Kidney glomerular epithelial cell (primary cell): ENCODE results near the gene PRPSAP2.
"Not testable (repeated sequence)": the region's sequence is repeated elsewhere in the genome, so short reads cannot be mapped to it uniquely, and the experiment has no call there.

Source experiments
- DNase-seq: peaks from one replicate; lab custom pipeline; 2025; lab: John Stamatoyannopoulos, UW

The PRPSAP2 gene, protein sequence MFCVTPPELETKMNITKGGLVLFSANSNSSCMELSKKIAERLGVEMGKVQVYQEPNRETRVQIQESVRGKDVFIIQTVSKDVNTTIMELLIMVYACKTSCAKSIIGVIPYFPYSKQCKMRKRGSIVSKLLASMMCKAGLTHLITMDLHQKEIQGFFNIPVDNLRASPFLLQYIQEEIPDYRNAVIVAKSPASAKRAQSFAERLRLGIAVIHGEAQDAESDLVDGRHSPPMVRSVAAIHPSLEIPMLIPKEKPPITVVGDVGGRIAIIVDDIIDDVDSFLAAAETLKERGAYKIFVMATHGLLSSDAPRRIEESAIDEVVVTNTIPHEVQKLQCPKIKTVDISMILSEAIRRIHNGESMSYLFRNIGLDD

GRCh38 chr17:18857864-18858566 is at the start of gene PRPSAP2:
Gene PRPSAP2, plus strand, starts transcription at chr17:18858131. Its CDS starts 7,703 bp downstream, at chr17:18865834.
- peak; percentile 67 for DNase-seq

GRCh38 chr17:18815924-18816323 is 42.0 kb upstream of the PRPSAP2 start:
- not testable (repeated sequence) for DNase-seq

DNA sequence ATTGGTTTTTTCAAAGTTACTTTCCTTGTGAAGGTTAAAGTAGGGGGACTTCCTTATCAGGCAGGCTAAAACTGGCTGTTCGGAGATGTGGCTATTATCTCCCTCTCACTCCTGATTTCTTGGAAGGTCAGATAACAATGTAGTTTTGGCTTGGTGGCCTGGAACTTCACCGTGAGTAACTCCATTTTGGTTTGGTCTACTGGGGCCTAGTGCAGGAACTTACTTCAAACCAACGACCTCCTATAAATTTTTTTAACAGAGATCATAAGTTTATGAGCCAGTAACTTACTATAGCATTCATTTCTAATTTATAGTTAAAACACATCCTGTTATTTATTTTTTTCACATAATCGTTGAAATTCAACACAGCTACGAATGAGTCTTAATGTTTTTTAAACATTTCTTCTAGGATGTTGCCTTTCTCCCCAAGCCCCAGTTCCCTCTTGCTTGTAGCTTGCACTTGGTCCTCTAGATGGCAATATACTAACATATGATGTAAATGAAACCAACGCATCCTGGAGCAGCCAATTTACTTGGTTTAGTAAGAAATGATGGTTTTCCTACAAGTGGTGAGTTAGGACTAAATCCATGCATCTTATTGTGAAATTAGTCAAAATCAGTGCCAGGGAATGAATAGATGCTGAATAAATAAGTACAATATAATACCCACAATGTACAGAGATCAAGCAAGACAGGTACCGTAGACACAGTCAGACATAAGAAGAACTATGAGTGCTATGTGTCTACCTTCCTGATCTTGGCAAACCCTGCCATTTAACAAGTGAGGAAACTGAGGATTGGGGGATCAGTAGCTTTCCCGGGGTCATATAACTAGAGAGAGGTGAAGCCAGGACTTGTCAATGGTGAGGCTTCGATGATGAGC is 41.2 kb upstream of the PRPSAP2 start:
- peak; percentile 46 for DNase-seq

- DNase-seq: not testable (repeated sequence)
Observed at GRCh38 chr17:18821430-18821829, 36.5 kb upstream of the PRPSAP2 start.

GRCh38 chr17:18827613-18828012 is 30.3 kb upstream of the PRPSAP2 start:
- DNase-seq: not testable (repeated sequence)

DNA sequence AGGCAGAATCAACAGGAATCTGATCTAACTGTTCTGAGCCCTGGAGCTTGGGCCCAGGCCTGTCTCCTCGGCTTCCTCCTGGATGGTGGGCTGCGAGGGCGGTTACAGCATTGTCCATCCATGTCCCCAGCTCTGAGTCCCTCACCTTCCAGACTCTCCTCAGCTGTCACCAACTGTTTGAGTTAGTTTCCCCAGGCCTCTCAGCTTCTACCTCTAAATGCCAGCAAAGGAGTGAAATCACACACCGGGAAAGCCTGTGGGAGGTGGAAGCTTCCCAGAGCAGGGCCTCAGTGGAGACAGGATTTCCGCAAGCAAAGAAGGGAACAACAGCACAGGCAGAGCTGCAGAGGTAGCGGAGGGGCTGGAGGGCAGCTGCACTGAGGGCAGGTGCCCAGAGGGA is 9.4 kb upstream of the PRPSAP2 start:
- DNase-seq: no peak

DNA sequence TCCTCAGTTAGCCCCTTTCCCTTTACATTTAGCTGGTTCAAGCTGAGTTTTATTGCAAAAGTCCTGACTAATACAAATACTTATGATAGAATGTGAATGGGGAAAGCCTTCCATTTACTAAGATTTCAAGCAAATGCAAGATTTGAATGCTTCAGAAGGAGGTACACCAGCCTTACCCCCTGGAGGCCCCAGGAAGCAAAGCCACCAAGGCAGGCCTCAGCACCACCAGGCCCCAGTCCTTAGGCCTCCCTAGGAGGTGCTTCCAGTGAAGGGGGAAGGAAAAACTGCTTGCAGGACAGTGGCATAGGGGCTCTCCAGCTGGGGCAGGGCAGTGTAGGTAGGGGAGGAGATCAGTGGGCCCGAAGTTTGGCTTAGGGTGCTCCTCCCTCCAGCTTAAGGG is 7.3 kb upstream of the PRPSAP2 start:
- no peak for DNase-seq

- DNase-seq: no peak
Observed at GRCh38 chr17:18851201-18851600, 6.7 kb upstream of the PRPSAP2 start.

DNA sequence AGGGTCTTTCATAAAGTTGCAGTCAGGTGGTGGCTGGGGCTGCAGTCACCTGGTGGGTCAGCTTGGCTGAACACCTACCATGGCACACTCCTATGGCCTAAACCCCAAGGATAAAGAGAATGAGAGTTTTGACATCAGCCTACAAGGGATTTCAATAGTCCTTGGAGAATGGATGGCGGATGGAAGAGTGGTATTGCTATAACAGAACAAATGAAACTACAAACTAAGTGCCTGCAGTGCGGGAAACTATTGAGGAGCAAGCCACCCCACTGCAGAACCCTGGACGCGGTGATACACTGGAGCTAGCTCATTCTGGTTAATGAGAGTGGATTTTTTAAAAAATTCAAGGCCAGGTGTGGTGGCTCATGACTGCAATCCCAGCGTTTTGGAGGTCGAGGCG is 3.0 kb upstream of the PRPSAP2 start:
- DNase-seq: no peak

DNA sequence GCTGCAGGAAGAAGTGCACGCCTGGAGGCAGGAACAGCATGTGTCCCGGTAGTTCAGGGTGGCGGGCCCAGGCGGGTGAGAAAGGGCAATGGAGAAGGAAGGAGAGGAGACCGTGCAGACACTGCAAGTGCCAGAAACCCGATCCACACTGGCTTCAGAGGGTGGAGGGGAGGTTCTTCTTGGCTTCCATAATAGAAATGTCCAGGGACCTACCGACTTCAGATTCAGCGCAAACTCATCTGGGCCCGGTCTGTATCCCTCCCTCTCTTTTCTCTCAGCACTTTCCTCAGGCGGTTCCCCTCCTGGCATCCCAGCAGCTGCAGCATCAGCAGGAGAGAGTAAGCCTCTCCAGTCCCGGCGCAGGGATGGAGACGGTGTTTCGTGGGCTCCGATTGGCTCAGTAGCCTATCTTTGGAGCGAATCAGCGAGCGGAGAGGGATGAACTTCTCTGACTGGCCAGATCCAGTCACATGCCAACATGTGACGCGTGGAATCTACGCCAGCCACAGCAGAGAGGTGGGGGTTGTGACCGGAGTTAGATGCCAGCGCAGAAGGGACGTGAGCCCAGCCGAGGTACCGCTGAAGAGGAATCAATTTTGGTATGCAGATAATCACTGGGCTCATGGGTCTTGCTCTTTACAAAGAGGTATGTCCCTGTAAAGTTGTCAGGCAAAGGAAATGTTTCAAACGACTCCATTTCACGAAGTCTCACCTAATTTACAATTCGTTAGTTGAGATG is 1.9 kb upstream of the PRPSAP2 start:
- DNase-seq: peak; percentile 90

GRCh38 chr17:18856570-18856915 is 1.4 kb upstream of the PRPSAP2 start:
- DNase-seq: no peak

GRCh38 chr17:18858567-18859245 is 775 bp downstream of the PRPSAP2 start:
- DNase-seq: no peak

DNA sequence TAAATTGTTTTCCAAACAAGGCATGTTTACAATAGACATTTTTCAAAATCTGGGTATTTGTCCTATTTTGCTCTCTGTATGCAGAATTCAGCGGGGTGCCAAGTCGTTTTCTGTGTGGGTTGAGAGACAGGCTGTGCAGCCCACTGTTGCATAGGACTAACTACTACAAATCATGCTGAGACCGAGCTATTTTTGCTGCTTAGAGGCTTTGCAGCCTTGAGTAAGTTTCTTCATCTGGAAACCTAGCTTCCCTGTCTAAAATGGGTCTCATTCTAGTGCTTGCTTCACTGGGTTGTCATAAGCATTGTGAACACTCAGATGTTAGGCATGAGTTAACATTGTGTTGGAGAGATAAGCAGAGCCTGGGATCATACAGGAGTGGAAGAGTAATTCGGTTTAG is 1.3 kb downstream of the PRPSAP2 start:
- DNase-seq: peak; percentile 36

DNA sequence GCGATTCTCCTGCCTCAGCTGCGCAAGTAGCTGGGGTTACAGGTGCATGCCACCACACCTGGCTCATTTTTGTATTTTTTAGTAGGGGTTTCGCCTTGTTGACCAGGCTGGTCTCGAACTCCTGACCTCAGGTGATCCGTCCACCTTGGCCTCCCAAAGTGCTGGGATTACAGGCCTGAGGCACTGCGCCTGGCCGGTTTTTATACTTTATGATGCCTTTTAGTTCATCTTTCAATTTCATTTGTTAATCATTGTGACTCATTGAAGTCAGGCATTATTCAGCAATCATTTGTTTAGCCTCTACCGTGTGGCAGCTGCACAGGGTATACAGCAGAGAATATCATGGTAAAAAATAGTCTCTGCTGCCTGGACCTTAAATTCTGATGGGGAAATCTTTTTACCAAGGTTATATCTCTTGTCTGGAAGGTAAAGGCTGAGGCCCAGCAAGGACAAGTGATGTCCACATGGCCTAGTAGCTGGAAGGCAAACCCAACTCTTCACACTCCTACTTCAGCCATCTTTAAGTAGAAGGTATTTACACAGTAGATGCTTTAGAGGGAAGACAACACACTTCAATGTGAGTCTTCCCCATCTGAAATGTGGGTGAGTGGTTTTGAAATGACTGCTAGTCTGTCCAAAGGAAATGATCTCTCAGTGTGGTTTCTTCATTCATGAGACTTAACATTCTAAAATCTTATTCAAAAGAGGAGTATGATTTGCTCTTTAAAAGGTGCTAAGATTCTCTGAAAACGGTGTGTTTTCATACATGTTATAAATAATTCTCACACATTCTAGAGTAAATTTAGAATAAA is 2.4 kb downstream of the PRPSAP2 start:
- DNase-seq: no peak

GRCh38 chr17:18862011-18862410 is 4.1 kb downstream of the PRPSAP2 start:
- no peak for DNase-seq

- DNase-seq: not testable (repeated sequence)
Observed at GRCh38 chr17:18864996-18865395, 7.1 kb downstream of the PRPSAP2 start.

DNA sequence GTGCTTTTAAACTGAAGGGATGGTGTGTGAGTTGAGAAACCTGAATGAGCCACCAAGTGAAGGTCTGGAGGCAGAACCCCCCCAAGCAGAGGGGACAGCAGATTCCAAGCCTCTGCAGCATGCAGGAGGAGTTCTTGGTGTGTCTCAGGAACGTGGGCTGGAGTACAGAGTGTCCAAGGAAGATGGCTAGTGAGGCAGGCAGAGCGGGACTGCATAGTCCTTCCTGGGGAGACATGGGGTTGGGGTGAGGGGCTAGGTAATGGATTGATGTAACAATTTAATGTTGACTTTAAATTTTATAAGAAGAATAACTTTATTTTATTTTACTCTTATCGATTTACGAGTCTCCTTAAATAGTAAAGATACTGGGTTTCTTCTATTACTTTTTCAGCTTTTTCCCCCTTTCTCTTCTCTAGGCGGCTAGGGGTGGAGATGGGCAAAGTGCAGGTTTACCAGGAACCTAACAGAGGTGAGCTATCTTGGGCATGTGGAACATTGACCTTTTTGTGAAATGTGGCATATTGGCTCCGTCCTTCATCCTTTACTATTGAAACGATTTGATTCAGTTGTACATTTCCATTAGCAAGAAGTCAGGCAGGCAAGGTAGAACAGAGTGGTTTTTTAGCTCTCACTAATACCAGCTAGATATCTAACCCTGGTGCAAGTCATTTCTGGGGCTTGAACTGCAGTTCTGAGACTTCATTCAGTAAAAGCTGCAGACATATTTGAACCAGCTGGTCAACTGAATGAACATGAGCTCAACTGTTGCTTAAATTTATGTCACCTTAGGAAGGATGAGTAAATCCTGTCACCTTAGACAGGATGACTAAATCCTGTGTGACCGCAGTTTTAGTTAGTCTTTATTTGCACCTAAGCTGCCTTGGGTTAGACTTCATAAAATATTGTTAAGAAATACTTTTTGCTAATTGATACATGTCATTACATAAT is 9.2 kb downstream of the PRPSAP2 start:
- no peak for DNase-seq

DNA sequence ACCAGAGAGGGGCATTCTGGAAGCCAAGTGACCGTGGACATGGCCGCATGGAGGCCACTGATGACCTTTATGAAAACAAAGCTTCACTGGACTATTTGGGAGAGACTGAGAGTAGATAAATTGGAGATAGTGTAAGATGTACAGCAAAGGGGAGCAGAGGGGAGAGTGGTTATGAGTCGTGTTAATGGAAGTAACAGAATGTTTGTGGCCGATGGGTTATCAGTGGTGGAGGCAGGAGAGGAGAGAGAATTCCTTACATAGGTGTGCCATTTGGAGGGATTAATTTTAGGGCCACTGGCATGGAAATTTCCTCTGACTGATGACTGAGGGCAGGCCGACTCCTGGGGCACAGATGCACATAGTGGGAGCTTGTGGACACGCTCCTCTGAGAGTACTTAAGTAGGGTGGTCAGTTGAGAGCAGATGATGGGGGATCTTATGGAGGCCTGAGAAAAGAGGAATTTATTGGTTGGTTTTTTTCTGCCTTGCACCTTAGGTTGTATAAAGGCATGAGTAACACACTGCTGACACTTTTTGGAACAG is 19.2 kb downstream of the PRPSAP2 start:
- peak; percentile 53 for DNase-seq

GRCh38 chr17:18888766-18889290 is 30.9 kb downstream of the PRPSAP2 start:
- no peak for DNase-seq
